Measurements from ENCODE around the gene SVIL.
"Not testable (repeated sequence)": the region's sequence is repeated elsewhere in the genome, so short reads cannot be mapped to it uniquely, and the experiment has no call there.

Gene SVIL

GRCh38 chr10:29603223-29603896 is 31.4 kb downstream of the SVIL start:
- no peak for DNase-seq

- no peak for DNase-seq
These were observed 34.0 kb downstream of the SVIL start for GRCh38 chr10:29600821-29601220.

GRCh38 chr10:29600067-29600466 is 34.7 kb downstream of the SVIL start:
- DNase-seq: no peak

GRCh38 chr10:29598851-29599311 is 35.9 kb downstream of the SVIL start:
- DNase-seq: no peak

- DNase-seq: no peak
These were observed 37.9 kb downstream of the SVIL start for GRCh38 chr10:29596826-29597225.

- DNase-seq: no peak
These were observed 38.4 kb downstream of the SVIL start for GRCh38 chr10:29596356-29596755.

- DNase-seq: no peak
These were observed 39.0 kb downstream of the SVIL start for GRCh38 chr10:29595636-29596225.

GRCh38 chr10:29595146-29595545 is 39.6 kb downstream of the SVIL start:
- DNase-seq: no peak

GRCh38 chr10:29591651-29591968 is 43.2 kb downstream of the SVIL start:
- no peak for DNase-seq

- no peak for DNase-seq
These were observed 43.7 kb downstream of the SVIL start for GRCh38 chr10:29590915-29591650.

- DNase-seq: peak; percentile 33
These were observed 45.9 kb downstream of the SVIL start for GRCh38 chr10:29588629-29589421.

- not testable (repeated sequence) for DNase-seq
These were observed 46.8 kb downstream of the SVIL start for GRCh38 chr10:29587750-29588628.

- DNase-seq: not testable (repeated sequence)
These were observed 47.5 kb downstream of the SVIL start for GRCh38 chr10:29587102-29587749.

- no peak for DNase-seq
These were observed 48.3 kb downstream of the SVIL start for GRCh38 chr10:29586509-29586908.

- DNase-seq: peak; percentile 37
These were observed 49.2 kb downstream of the SVIL start for GRCh38 chr10:29585488-29585976.

- DNase-seq: no peak
These were observed 50.3 kb downstream of the SVIL start for GRCh38 chr10:29584436-29584835.

- no peak for DNase-seq
These were observed 51.1 kb downstream of the SVIL start for GRCh38 chr10:29583674-29584073.

GRCh38 chr10:29582769-29583168 is 52.0 kb downstream of the SVIL start:
- DNase-seq: not testable (repeated sequence)

- DNase-seq: no peak
These were observed 55.3 kb downstream of the SVIL start for GRCh38 chr10:29579455-29579970.

GRCh38 chr10:29578457-29578856 is 56.3 kb downstream of the SVIL start:
- DNase-seq: no peak

- DNase-seq: no peak
These were observed 58.1 kb downstream of the SVIL start for GRCh38 chr10:29576681-29577080.

Data from right kidney (tissue), 1 donor.